Right ventricle myocardium superior (tissue), 1 donor: ENCODE data around the gene COX19. TPM values are rescaled to one million over a fixed set of nuclear protein-coding genes. Genes with fewer than 3 reads are reported as not detected.
"Not testable (repeated sequence)": the region's sequence is repeated elsewhere in the genome, so short reads cannot be mapped to it uniquely, and the experiment has no call there.

Source experiments
- ATAC-seq: fragments of 200-7000 bp; cut with Tn5 transposase; one replicate; pipeline ENCODE4 v1.9.1; 2020; ENCODE audit warnings: mild to moderate bottlenecking; ENCODE audit not compliant: poor library complexity
- DNase-seq: peaks from one replicate; pipeline ENCODE4 v3.0.0-alpha.2; 2020
- intact Hi-C: fragments of 100-400 bp; cut with DNase I; formaldehyde crosslinking; loops from one replicate; pipeline ENCODE4 v1.11.2; 2022
- total RNA-seq: library from RNA; stranded (reverse); fragmentation: NEBNext Ultra II Directional; extraction: Animal tissue kit (Norgen Biotek cat#: 25700); gene quantifications from one replicate; pipeline ENCODE4 v1.2.1, GENCODE V29; 2021
- donor health status: DM: no; HTN: yes; CAD: no; lungs with severe emphysema.

The COX19 gene
- total RNA-seq, 1 donor from 2014 or later = 8.0 TPM

DNA sequence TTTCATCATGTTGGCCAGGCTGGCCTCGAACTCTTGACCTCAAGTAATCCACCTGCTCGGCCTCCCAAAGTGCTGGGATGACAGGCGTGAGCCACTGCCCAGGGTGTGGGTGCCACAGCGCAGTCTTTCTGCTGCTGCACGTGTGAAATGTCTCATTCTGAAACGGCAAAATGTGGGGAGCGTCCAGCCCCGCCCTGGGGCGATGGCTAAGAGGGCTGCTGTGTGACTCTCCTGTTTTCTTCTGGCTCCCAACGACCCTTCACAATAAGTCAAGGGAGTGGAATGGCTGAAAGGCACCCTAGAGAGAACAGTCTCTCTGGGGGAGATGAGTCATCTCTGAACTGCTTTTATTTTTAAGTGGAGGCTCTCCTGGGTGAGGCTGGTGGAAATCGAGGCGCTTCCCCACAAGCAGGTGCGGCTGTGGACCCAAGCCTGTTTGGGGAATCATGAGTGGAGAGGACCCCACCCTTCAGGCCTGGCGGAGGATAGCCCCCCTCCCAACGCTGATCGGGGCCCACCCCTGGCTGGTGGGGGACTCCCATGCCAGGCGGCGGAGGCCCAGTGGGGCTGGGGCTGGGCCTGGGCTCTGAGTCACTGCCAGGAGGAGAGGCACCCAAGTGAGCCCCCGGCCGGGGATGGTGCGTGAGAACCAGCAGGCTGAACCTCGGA lies 38.8 kb downstream of the COX19 start:
- ATAC-seq (no peak), DNase-seq (peak; percentile 26)
- intact Hi-C loops = no loop called here

DNA sequence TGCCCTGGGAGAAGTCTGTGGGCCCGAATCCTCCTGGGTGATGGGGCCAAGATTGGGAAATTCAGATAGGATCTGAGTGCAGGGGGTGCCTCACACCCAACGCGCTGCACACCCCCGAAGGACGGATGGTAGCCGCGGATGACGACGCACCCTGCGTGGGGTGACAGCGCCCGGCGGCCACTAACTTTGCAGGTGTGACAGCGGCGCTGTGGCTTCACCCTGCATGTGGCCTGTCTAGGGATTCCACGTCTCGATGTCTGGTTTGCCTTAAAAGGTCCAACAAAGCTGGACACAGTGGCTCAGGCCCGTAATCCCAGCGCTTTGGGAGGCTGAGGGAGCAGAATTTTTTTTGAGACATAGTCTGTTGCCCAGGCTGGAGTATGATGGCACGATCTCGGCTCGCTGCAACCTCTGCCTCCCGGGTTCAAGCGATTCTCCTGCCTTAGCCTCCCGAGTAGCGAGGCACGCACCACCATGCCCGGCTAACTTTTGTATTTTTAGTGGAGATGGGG lies 39.4 kb downstream of the COX19 start:
- intact Hi-C loops = no loop called here
- ATAC-seq (no peak), DNase-seq (peak; percentile 29)

DNA sequence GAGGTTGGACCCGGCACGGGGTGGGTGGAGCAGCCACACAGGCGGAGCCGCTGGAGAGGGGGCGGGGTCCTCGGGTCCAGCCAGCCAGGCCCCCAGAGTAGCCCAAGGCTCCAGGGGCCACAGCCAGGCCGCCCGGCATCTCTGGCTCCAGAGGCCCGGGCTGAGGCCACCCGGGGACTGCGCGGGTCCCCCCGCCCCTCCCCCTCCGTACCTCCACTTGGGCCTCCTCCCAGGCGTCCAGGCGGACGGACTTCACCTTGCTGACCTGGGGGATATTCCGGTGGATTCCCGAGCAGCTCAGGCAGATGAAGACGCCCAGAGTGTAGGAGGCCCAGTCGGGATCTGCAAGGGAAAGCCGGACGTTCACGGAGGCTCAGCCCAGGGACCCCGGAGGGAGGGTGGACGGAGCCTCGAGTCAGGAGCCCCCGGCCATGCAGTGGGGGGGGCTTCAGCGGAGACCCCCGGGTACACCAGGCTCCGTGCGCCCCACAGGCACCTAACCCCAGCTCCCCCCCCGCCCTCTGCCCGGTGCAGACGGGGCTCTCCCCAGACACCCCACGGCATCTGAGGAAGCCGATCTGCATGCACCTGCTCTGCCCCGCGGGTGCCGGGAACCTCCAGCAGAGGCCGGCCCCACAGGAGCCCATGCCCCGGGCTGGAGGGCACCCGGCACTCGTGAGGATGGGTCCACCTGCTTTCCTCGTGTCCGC lies 40.0 kb downstream of the COX19 start:
- DNase-seq (peak; percentile 30), ATAC-seq (no peak)
- intact Hi-C loops = no loop called here

DNA sequence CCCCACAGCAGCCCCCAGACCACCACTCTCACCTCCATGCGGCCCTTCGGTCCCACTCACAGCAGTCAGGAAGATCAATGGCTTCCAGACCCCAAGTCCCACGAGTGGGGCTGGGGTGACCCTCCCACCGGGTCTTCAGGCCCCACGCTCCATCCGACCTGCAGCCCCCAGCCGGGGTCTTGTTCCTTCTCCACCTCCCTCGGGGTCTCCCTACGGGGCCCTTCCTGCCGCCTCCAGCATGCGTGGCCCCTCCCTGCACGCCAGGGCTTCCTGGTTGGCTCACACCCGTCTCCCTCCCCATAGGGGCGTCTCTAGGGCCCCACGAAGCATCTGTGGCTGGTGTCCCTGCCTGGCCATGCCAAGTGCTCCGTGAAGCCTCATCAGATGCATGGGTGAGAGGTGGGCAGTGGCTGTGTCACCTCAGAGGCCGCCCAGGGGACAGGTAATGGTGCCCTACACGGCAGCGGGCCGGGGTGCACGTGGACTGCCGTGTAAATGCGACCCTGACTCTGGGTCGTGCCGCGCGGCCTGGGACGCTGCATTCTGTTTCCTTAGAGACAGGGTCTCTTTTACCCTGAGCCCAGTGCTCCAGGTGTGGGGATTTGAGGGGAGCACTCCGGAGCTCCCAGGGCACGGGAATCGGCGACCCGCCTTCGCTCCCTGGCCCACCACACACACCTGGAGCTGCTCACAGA lies 40.7 kb downstream of the COX19 start:
- intact Hi-C loops = no loop called here
- ATAC-seq (no peak), DNase-seq (peak; percentile 38)

DNA sequence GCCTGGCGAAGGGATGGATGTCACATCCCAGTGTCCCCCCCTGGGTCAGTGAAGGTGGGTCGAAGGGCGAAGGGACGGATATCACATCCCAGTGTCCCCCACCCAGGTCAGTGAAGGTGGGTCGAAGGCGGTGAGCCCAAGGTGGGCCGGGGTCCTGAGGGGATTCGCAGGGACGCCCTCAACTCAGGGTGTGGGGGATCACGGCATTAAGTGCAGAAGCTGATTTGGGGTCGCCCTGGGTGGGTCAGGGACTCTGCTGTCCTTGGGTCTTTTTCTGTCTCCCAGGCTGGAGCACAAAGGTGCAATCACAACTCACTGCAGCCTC lies 42.7 kb downstream of the COX19 start:
- peak; percentile 34 for DNase-seq
- no peak for ATAC-seq
- intact Hi-C loops = no loop called here

DNA sequence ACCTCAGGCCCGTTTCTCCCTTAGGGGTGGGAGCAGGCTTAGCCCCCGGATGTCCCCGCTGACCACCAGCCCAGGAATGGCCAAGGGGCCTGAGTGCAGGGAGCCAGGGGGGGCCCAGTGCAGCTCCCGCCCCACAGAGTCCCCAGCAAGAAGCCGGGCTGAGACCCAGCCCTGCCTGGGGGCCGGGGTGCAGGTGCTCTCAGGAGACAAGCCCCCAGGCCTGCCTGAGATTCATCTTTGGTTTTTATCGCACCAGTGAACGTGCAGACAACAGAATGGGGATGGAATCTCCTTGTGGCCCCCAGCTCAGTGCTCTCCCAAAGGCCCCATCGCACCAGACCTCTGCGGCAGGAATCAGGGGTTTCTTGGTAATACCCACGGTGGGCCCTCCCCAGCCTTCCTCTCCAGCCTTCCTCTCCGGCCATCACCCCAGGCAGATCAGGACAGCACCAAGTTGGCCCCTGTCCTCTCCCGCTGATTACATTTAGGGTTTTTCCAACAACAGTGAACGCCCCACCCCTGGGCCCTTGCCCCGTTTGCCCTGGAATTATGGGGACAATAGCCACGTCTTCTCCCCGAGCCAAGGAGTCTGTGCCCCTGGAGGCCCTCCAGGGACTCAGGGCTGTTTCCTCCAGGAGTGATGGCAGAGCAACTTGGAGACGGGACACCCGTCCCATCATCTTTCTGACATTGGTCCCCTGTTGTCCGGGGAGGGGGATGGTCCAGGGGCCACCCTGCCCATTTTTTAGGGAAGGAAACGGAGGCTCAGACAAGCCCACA lies 43.3 kb downstream of the COX19 start:
- intact Hi-C loops = no loop called here
- ATAC-seq (no peak), DNase-seq (peak; percentile 34)

DNA sequence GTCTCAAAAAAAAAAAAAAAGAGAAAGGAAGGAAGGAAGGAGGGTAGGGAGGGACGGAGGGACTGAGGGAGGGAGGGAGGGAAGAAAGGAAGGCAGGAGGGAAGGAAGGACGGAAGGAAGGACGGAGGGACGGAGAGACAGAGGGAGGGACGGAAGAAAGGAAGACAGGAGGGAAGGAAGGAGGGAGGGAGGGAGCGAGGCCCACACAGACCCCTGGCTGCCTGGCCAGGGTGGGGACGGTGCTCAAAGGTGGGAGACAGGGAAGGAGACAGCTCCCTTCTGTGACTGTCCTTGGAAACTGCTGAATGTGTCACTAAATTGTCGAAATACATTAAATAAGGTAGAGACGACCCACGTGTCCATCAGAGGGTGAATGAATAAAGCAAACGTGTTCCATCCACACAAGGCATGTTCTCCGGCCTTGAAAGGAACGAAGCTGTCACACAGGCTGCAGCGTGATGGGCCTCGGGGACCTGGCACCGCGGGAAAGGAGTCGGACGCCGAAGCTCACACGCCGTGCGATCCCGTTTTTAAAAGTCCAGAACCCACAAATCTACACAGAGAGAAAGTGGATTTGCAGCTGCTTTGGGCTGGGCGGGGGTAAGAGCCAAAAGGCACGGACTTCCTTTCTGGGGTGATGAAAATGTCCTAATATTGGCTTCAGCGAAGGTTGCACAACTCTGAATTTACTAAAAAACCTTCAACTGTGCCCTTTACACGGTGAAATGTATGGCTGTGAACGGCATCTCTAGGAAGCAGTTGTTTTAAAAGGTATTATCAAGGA lies 44.2 kb downstream of the COX19 start:
- peak; percentile 41 for DNase-seq
- ATAC-seq = no peak
- intact Hi-C loops = no loop called here

DNA sequence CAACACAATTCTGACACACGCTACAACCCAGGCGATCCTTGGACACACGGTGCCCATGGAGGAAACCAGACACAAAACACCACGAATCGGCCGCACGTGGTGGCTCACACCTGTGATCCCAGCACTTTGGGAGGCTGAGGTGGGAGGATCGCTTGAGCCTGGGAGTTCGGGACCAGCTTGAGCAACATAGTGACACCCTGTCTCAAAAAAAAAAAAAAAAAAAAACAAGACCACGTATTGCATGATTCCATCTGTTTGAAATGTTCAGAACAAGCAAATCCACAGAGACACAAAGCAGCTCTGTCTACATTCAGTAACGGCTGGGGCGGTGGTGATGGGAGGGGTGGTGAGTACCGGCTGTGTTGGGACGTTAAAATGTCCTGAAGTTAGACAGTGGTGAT lies 46.0 kb downstream of the COX19 start:
- DNase-seq = peak; percentile 39
- no peak for ATAC-seq
- intact Hi-C loops = no loop called here

DNA sequence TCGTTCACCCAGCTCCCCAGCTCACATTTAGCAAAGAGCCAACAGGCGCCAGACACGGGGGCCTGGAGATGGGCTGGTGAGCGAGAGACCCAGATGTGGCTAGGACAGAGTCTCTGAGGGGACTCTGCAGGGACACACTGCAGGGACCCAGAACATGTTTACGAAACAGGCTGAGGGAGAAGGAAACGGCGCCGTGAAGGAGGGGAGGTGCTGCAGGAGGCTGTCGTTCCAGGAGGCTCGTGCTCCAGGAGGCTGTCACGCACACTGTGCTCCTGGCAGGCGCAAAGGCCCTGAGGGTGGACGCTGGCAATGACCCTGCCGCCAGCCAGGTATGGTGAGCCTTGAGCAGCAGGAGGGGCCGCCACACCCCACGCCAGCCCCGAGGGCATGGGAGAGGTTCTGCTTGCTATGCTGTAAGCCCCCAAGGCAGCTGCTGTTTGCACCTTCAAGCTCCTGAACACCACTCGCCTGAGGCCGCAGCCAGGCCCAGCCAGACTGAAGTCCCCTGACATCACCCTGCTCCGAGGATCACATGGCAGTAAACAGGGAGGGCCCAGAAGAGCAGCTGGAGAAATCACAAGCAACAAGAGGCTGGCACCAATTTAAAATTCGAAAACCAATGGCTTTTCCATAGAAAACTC lies 48.2 kb downstream of the COX19 start:
- DNase-seq (peak; percentile 33), ATAC-seq (no peak)
- intact Hi-C loops = no loop called here

DNA sequence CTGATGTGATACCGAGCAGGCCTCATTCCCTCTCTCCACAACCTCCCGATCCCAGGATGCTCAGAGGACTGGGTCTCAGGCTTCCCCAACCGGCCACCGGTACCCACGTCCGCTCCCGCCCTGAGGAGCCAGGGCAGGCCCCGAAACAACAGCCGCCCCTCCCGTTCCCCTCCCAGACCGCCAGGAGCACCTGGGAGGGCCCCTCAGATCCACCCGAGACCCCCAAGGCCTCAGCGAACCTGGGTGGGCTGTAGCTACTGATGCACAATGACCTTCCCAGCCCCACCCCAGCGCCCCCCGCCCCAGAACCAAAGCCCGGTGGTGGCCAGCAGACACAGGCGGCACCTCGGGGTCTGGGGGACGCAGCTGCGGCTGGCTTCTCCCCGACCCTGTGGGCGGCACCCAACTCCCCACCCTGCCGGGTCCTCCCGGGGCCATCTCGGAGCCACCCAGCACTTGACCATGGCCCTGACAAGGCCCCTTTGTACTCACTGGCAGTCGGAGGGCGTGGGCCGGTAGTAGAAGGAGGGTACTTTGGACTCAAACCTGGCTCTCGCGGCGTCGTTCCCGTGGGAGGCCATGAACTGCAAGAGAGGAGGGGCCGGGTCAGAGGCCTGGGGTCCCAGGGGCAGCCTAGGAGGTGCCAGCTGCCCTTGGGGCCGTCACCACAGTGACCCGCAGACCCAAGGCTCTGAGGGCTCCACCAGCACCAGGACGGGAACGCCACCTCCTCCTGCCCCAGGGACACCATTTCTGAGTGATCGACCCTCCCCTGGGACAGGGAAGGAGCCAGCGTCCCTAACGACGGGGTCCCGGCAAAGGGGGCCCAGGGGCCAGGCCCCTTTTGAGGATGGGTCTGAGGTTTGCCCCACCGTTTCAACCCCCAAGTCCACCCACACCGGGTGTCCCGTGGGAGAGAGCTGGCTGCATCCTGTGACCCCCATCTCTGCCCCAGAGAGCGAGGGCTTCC lies 49.0 kb downstream of the COX19 start:
- ATAC-seq (no peak), DNase-seq (peak; percentile 40)
- intact Hi-C loops = no loop called here

DNA sequence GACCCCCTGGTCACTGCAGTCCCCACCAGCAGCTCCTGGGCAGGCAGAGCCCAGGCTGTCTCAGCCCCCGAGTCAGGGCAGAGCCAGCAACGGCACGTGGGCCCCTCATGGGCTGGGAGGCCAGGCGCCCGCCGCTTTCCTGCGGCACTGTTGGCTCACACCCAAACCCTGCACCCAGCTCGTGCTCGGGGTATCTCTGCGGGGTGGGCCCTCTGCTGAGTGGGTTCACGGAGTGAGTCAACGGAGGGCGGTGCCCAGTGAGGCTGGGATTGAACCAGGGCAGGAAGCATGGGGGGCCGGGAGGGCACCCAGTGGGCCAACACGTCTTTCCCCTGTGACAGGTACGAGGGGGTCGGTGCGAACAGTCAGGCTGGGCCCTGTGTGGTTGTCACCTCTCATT lies 49.7 kb downstream of the COX19 start:
- intact Hi-C loops = no loop called here
- no peak for ATAC-seq
- DNase-seq = peak; percentile 52

DNA sequence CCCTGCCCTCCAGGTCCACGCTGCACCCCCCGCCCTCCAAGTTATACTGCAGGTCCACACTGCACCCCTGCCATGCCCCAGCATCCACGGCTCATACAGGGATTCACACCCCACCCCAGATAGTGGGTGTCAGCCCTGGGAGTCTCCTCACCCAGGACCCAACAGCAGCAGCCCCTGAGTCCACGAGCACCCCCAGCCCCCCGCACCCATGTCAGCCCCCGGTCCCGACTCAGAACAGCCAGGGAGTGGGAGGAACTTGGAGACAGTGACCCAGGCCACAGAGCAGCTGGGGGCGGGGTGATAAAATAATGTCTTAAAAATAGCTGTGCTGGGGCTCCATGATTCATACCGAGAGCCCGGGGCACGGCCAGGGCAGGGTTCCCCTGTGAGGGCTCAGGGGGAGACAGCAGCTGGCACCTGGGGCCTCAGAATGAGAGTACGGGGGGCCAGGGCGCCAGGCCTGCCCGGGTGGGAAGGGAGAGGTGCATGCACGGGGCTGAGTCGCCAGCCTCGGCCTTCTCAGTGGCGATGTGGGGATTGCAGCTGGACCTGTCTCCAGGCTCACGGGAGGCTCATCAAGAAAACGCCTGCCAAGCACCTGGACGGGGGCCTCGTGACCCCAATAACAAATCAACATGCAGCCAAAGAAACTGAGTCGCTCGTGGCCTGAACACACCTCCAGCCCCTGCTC lies 50.7 kb downstream of the COX19 start:
- DNase-seq (peak; percentile 46), ATAC-seq (peak; percentile 33)
- intact Hi-C loops = no loop called here

DNA sequence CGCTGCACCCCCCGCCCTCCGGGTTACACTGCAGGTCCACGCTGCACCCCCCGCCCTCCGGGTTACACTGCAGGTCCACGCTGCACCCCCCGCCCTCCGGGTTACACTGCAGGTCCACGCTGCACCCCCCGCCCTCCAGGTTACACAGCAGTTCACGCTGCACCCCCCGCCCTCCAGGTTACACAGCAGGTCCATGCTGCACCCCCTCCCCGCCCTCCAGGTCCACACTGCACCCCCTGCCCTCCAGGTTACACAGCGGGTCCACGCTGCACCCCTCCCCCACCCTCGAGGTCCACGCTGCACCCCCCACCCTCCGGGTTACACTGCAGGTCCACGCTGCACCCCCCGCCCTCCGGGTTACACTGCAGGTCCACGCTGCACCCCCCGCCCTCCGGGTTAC lies 51.3 kb downstream of the COX19 start:
- DNase-seq = peak; percentile 34
- ATAC-seq, intact Hi-C loops: not testable (repeated sequence)

DNA sequence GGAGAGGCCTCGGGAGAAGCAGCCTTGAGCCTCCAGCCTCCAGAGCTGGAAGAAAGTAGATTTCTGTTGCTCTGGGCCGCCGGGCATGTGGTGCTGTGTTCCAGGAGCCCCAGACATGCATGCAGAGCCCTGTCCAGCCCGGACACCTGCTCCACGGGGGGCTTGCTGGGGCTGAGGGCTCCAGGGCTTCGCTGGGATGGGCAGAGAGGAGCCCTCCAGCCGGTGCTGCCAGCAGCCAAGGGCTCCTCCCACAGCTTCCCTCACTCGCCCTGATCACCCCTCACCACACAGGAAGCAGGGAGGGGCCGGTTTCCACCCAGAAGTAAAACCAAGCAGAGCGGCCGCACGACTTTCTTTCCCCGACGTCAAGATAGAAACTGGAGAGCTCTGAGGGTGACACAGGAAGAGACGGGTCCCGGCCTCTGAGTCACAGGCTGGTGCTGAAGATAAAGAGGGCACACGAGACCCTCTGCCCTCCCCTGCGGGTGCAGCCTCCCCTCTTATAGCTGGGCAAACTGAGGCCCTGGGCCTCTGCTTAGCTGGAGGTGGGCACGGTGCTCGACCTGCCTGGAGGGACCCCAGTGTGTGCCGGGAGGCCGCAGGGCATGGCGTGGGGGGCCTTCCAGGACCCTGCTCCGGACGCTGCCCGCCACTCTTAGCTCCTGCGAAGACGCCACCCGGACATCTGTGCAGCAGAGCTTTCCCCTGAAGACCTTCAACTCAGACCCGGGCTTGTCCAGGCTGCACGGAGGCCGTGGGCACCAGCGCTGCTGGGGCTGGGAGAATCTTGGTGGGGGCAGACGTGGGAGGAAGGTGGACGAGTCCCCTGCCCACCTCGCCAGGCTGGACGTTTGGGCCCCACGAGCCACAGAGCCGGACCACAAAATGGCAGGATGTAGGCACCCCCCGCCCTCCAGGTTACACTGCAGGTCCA lies 52.0 kb downstream of the COX19 start:
- DNase-seq (peak; percentile 85), ATAC-seq (peak; percentile 70)
- intact Hi-C loops = no loop called here
